HepG2 (cell line): ENCODE measurements around the gene C2orf81. TPM values are rescaled to one million over a fixed set of nuclear protein-coding genes. Genes with fewer than 3 reads are reported as not detected.

ENCODE experiments used
- ARNT2 ChIP-seq: sonication (generic); formaldehyde crosslinking; IDR thresholded peaks from 2 replicates; pipeline ENCODE4 v1.8.0; 2022; ENCODE audit warnings: mild to moderate bottlenecking, low read depth, missing genetic modification reagents, moderate library complexity
- CHD2 ChIP-seq: IDR thresholded peaks from 2 replicates; pipeline ENCODE4 v1.6.1; 2011; ENCODE audit warnings: low read depth, low read length, improper control_type of control experiment
- DMAP1 ChIP-seq: IDR thresholded peaks from 2 replicates; pipeline ENCODE4 v1.6.1; 2016
- EHMT2 ChIP-seq: fragments of 200-600 bp; sonication (generic); IDR thresholded peaks from 2 replicates; pipeline ENCODE4 v1.7.0; 2017; ENCODE audit warnings: antibody characterized with exemption, low read depth, low read length, borderline replicate concordance
- ELF1 ChIP-seq: sonication (generic); formaldehyde crosslinking; IDR thresholded peaks from 2 replicates; pipeline ENCODE4 v1.4.0; 2020; ENCODE audit warnings: missing genetic modification reagents
- EZH2 ChIP-seq: conservative IDR thresholded peaks from 2 replicates; pipeline ENCODE4 v1.6.1; 2012; ENCODE audit warnings: mild to moderate bottlenecking, low read depth, low read length, moderate library complexity
- FOXC1 ChIP-seq: sonication (generic); formaldehyde crosslinking; IDR thresholded peaks from 2 replicates; pipeline ENCODE4 v1.8.0; 2022; ENCODE audit warnings: mild to moderate bottlenecking, missing genetic modification reagents, borderline replicate concordance
- GTF2F1 ChIP-seq: fragments of 150-350 bp; IDR thresholded peaks from 2 replicates; pipeline ENCODE4 v1.6.1; 2014; ENCODE audit warnings: low read length
- IRX3 ChIP-seq: sonication (generic); formaldehyde crosslinking; IDR thresholded peaks from 2 replicates; pipeline ENCODE4 v1.8.1; 2023; ENCODE audit warnings: mild to moderate bottlenecking, low read depth, missing genetic modification reagents, borderline replicate concordance
- JUN ChIP-seq: sonication (generic); formaldehyde crosslinking; IDR thresholded peaks from 2 replicates; pipeline ENCODE4 v1.4.0; 2020; ENCODE audit warnings: mild to moderate bottlenecking, missing genetic modification reagents
- MTF1 ChIP-seq: sonication (generic); formaldehyde crosslinking; IDR thresholded peaks from 2 replicates; pipeline ENCODE4 v1.5.0; 2020; ENCODE audit warnings: missing genetic modification reagents
- NAIF1 ChIP-seq: sonication (generic); formaldehyde crosslinking; IDR thresholded peaks from 2 replicates; pipeline ENCODE4 v1.5.0; 2020; ENCODE audit warnings: mild to moderate bottlenecking, missing genetic modification reagents, borderline replicate concordance
- PAF1 ChIP-seq: IDR thresholded peaks from 2 replicates; pipeline ENCODE4 v1.6.1; 2016; ENCODE audit warnings: missing genetic modification reagents, missing compliant biosample characterization
- PITX1 ChIP-seq: sonication (generic); formaldehyde crosslinking; IDR thresholded peaks from 2 replicates; pipeline ENCODE4 v1.5.1; 2020; ENCODE audit warnings: mild to moderate bottlenecking, missing genetic modification reagents
- SMAD9 ChIP-seq: sonication (generic); formaldehyde crosslinking; IDR thresholded peaks from 2 replicates; pipeline ENCODE4 v1.5.1; 2020; ENCODE audit warnings: mild to moderate bottlenecking, missing genetic modification reagents
- SMYD3 ChIP-seq: sonication (generic); formaldehyde crosslinking; IDR thresholded peaks from 2 replicates; pipeline ENCODE4 v1.8.1; 2023; ENCODE audit warnings: mild to moderate bottlenecking, missing genetic modification reagents
- ZNF225 ChIP-seq: sonication (generic); formaldehyde crosslinking; IDR thresholded peaks from 2 replicates; pipeline ENCODE4 v1.4.0; 2020; ENCODE audit warnings: mild to moderate bottlenecking, missing genetic modification reagents
- ZNF577 ChIP-seq: sonication (generic); formaldehyde crosslinking; IDR thresholded peaks from 2 replicates; pipeline ENCODE4 v1.4.0; 2020; ENCODE audit warnings: mild to moderate bottlenecking, low read depth, missing genetic modification reagents, borderline replicate concordance
- ZNF703 ChIP-seq: sonication (generic); formaldehyde crosslinking; IDR thresholded peaks from 2 replicates; pipeline ENCODE4 v1.5.1; 2020; ENCODE audit warnings: missing genetic modification reagents, mild to moderate bottlenecking, moderate library complexity, borderline replicate concordance
- ZSCAN21 ChIP-seq: sonication (generic); formaldehyde crosslinking; IDR thresholded peaks from 2 replicates; pipeline ENCODE4 v1.8.0; 2022; ENCODE audit warnings: mild to moderate bottlenecking, missing genetic modification reagents, moderate library complexity, borderline replicate concordance
- polyA plus RNA-seq, 8 experiments: library from polyadenylated mRNA; depleted of rRNA in 3 of 8; stranded (reverse) in 7 of 8; unstranded in 1 of 8; fragments of >200 nt; fragmentation: Illumina TruSeq in 4 of 8; extraction: Trizol in 4 of 8; gene quantifications; 2 replicates each; pipeline versions ENCODE4 v1.2.1 to v1.2.3, GENCODE V29; 2011 to 2016; ENCODE audit warnings: low read depth in 4 of 8, missing spikeins in 1 of 8, mixed read lengths in 1 of 8; ENCODE audit not compliant: insufficient read depth in 1 of 8
- total RNA-seq, 5 experiments: library from RNA; depleted of rRNA; stranded (reverse); fragments of >200 nt; fragmentation: Illumina TruSeq; extraction: Trizol; gene quantifications; 2 replicates each; pipeline ENCODE4 v1.2.3, GENCODE V29; 2016; ENCODE audit warnings: low read depth in 1 of 5
- TF ChIP-seq, protein P1 (sequence below): sonication (generic); formaldehyde crosslinking; IDR thresholded peaks from 2 replicates; pipeline ENCODE4 v1.8.0; 2022; ENCODE audit warnings: missing genetic modification reagents, mild to moderate bottlenecking, borderline replicate concordance
- TF ChIP-seq, protein P2 (sequence below), 2 experiments: sonication (generic) in 1 of 2; formaldehyde crosslinking in 1 of 2; IDR thresholded peaks; 2 replicates each; pipeline versions ENCODE4 v1.4.0 to v1.6.1; 2018 to 2020; ENCODE audit warnings: missing genetic modification reagents in 2 of 2, borderline replicate concordance in 1 of 2, low read depth in 1 of 2, mild to moderate bottlenecking in 1 of 2, missing biosample characterization in 1 of 2
- TF ChIP-seq, protein P3 (sequence below): sonication (generic); formaldehyde crosslinking; IDR thresholded peaks from 2 replicates; pipeline ENCODE4 v1.4.0; 2020; ENCODE audit warnings: mild to moderate bottlenecking, missing genetic modification reagents
- TF ChIP-seq, protein P4 (sequence below): sonication (generic); formaldehyde crosslinking; IDR thresholded peaks from 2 replicates; pipeline ENCODE4 v1.5.0; 2020; ENCODE audit warnings: mild to moderate bottlenecking, missing genetic modification reagents, borderline replicate concordance

C2orf81 gene
- total and polyA plus RNA-seq, 2 of the 13 experiments (the other 11 are each of a cell fraction or from before 2014, with no cell fraction given) = 0.15 to 0.17 TPM

DNA sequence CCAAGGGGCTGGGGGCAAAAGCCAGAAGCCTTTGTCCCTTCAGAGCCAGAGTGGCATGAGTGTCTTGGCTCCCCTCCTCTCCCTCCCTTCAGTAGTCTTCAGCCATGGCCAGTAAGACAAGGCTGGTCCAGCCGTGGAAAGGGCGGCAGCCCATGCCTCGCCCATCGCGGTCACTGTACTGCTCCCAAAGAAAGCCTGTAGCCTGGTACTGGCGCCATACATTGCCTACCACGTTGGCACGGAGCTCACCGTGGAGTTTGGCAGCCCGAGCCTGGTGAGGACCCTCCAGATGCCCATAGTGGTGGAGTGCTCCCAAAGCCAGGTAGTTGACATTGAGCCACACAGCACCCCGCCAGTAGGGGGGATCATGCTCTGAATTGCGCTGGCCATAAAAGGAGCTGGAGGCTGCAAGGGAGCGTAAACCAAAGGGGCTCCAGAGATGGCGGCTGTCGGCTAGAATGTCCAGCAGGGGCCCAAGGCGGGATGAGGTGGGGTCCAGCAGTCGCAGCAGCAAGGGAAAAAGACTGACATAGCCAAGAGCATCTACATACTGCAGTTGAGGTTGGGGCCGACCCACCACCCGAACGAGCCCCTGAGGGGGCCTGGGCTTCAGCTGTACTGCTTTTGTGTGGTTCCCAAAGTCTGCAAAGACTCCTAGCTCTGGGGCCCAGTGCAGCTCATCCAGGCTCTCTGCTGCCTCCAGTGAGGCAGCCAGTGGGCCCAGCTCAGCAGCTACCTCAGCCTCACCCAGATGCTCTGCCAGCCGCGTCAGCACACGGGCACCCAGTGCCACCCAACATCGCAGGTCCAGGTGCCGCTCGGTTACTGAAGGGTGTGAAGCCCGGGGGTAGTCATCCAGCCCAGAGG is 40.0 kb upstream of the C2orf81 start (continued):
- TF ChIP-seq SMAD9 (CRISPR knock-in tag) = no peak
- TF ChIP-seq PITX1 = no peak
- TF ChIP-seq, protein P1, sequence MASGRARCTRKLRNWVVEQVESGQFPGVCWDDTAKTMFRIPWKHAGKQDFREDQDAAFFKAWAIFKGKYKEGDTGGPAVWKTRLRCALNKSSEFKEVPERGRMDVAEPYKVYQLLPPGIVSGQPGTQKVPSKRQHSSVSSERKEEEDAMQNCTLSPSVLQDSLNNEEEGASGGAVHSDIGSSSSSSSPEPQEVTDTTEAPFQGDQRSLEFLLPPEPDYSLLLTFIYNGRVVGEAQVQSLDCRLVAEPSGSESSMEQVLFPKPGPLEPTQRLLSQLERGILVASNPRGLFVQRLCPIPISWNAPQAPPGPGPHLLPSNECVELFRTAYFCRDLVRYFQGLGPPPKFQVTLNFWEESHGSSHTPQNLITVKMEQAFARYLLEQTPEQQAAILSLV (CRISPR knock-in tag) = no peak
- TF ChIP-seq ELF1 (CRISPR knock-in tag) = no peak
- no peak for TF ChIP-seq IRX3 (CRISPR knock-in tag)
- no peak for TF ChIP-seq ZNF703
- no peak for TF ChIP-seq JUN (CRISPR knock-in tag)
- TF ChIP-seq ARNT2 (CRISPR knock-in tag) = no peak
- TF ChIP-seq ZNF577 (CRISPR knock-in tag) = no peak
- TF ChIP-seq SMYD3 (CRISPR knock-in tag) = no peak
- TF ChIP-seq, protein P2, sequence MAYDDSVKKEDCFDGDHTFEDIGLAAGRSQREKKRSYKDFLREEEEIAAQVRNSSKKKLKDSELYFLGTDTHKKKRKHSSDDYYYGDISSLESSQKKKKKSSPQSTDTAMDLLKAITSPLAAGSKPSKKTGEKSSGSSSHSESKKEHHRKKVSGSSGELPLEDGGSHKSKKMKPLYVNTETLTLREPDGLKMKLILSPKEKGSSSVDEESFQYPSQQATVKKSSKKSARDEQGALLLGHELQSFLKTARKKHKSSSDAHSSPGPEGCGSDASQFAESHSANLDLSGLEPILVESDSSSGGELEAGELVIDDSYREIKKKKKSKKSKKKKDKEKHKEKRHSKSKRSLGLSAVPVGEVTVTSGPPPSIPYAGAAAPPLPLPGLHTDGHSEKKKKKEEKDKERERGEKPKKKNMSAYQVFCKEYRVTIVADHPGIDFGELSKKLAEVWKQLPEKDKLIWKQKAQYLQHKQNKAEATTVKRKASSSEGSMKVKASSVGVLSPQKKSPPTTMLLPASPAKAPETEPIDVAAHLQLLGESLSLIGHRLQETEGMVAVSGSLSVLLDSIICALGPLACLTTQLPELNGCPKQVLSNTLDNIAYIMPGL (CRISPR knock-in tag; IDR thresholded peaks at IDR 0.05; ENCODE audit: borderline replicate concordance in 1 of 2, low read depth in 1 of 2) = peak in 1 of 2 experiments; percentile 16; a peak in 1 of 4 replicates
- no peak for TF ChIP-seq FOXC1 (CRISPR knock-in tag)
- TF ChIP-seq, protein P3, sequence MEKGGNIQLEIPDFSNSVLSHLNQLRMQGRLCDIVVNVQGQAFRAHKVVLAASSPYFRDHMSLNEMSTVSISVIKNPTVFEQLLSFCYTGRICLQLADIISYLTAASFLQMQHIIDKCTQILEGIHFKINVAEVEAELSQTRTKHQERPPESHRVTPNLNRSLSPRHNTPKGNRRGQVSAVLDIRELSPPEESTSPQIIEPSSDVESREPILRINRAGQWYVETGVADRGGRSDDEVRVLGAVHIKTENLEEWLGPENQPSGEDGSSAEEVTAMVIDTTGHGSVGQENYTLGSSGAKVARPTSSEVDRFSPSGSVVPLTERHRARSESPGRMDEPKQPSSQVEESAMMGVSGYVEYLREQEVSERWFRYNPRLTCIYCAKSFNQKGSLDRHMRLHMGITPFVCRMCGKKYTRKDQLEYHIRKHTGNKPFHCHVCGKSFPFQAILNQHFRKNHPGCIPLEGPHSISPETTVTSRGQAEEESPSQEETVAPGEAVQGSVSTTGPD (CRISPR knock-in tag) = no peak
- TF ChIP-seq, protein P4, sequence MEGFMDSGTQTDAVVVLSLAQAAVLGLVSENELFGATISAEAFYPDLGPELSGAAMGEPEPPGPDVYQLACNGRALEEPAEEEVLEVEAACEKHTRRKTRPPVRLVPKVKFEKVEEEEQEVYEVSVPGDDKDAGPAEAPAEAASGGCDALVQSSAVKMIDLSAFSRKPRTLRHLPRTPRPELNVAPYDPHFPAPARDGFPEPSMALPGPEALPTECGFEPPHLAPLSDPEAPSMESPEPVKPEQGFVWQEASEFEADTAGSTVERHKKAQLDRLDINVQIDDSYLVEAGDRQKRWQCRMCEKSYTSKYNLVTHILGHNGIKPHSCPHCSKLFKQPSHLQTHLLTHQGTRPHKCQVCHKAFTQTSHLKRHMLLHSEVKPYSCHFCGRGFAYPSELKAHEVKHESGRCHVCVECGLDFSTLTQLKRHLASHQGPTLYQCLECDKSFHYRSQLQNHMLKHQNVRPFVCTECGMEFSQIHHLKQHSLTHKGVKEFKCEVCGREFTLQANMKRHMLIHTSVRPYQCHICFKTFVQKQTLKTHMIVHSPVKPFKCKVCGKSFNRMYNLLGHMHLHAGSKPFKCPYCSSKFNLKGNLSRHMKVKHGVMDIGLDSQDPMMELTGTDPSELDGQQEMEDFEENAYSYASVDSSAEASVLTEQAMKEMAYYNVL (CRISPR knock-in tag) = no peak
- no peak for TF ChIP-seq CHD2
- no peak for TF ChIP-seq NAIF1 (CRISPR knock-in tag)
- TF ChIP-seq EZH2 = no peak
- no peak for TF ChIP-seq ZSCAN21 (CRISPR knock-in tag)
- TF ChIP-seq DMAP1 = no peak
- TF ChIP-seq EHMT2 = no peak
- TF ChIP-seq PAF1 (CRISPR knock-in tag) = no peak
- no peak for TF ChIP-seq ZNF225 (CRISPR knock-in tag)
- TF ChIP-seq GTF2F1 = no peak
- TF ChIP-seq MTF1 = no peak
